ELR (cell line): ENCODE measurements around the gene DCLK1.
A peak's percentile ranks its signal among the peaks of the same experiment; 100 is the strongest.

Experiments
- DNase-seq: peaks from one replicate; pipeline ENCODE4 v3.0.0-alpha.2; 2015; ENCODE audit warnings: low read depth

DCLK1 gene

GRCh38 chr13:36038785-36039555 is 92.2 kb downstream of the DCLK1 start:
- DNase-seq: no peak

GRCh38 chr13:36033035-36033434 is 98.1 kb downstream of the DCLK1 start:
- no peak for DNase-seq

GRCh38 chr13:36031490-36031889 is 99.7 kb downstream of the DCLK1 start:
- DNase-seq: no peak

GRCh38 chr13:36030670-36031331 is 100.4 kb downstream of the DCLK1 start:
- DNase-seq: peak; percentile 8

- peak; percentile 28 for DNase-seq
These were observed 102.0 kb downstream of the DCLK1 start for GRCh38 chr13:36029166-36029565.

GRCh38 chr13:36028359-36029025 is 102.7 kb downstream of the DCLK1 start:
- DNase-seq: no peak

- DNase-seq: no peak
These were observed 104.7 kb downstream of the DCLK1 start for GRCh38 chr13:36026531-36026930.

GRCh38 chr13:36014763-36015162 is 116.4 kb downstream of the DCLK1 start:
- no peak for DNase-seq

- DNase-seq: no peak
These were observed 124.1 kb downstream of the DCLK1 start for GRCh38 chr13:36006894-36007675.

GRCh38 chr13:36006347-36006746 is 124.8 kb downstream of the DCLK1 start:
- DNase-seq: no peak

GRCh38 chr13:36001561-36001960 is 129.6 kb downstream of the DCLK1 start:
- no peak for DNase-seq

- no peak for DNase-seq
These were observed 131.2 kb downstream of the DCLK1 start for GRCh38 chr13:36000028-36000427.

GRCh38 chr13:35996360-35996759 is 134.8 kb downstream of the DCLK1 start:
- no peak for DNase-seq

GRCh38 chr13:35995136-35995535 is 136.0 kb downstream of the DCLK1 start:
- no peak for DNase-seq

GRCh38 chr13:35994131-35994966 is 136.8 kb downstream of the DCLK1 start:
- peak; percentile 41 for DNase-seq

- no peak for DNase-seq
These were observed 137.5 kb downstream of the DCLK1 start for GRCh38 chr13:35993686-35994085.

- no peak for DNase-seq
These were observed 138.2 kb downstream of the DCLK1 start for GRCh38 chr13:35992964-35993363.

- no peak for DNase-seq
These were observed 141.0 kb downstream of the DCLK1 start for GRCh38 chr13:35990196-35990595.

GRCh38 chr13:35988648-35989081 is 142.5 kb downstream of the DCLK1 start:
- DNase-seq: no peak

GRCh38 chr13:35987572-35988513 is 143.3 kb downstream of the DCLK1 start:
- DNase-seq: no peak
